Fibroblast of lung (primary cell): ENCODE data around the gene AGA. TPM values are rescaled to one million over a fixed set of nuclear protein-coding genes. Genes with fewer than 3 reads are reported as not detected.

Experiments
- DNase-seq, 2 donors: peaks; one replicate each; pipeline versions ENCODE4 v3.0.0 to v3.0.0-alpha.2; 2010; ENCODE audit warnings: low read depth in 2 of 2
- H2AFZ ChIP-seq: 2 replicates; pipeline ENCODE4 v1.5.1; 2012; ENCODE audit warnings: low read length, control low read depth, inconsistent platforms
- H3K27ac ChIP-seq: 2 replicates; pipeline ENCODE4 v1.5.1; 2011; ENCODE audit warnings: low read length, control low read depth; ENCODE audit not compliant: insufficient read depth
- H3K27me3 ChIP-seq: 2 replicates; pipeline ENCODE4 v1.5.1; 2011; ENCODE audit warnings: mild to moderate bottlenecking, low read length; ENCODE audit not compliant: control insufficient read depth, insufficient read depth
- H3K36me3 ChIP-seq: 2 replicates; pipeline ENCODE4 v1.5.1; 2011; ENCODE audit warnings: low read length; ENCODE audit not compliant: control insufficient read depth, insufficient read depth
- H3K4me1 ChIP-seq: 2 replicates; pipeline ENCODE4 v1.5.1; 2011; ENCODE audit warnings: low read length; ENCODE audit not compliant: control insufficient read depth, insufficient read depth; ENCODE audit errors: extremely low read depth
- H3K4me2 ChIP-seq: 2 replicates; pipeline ENCODE4 v1.5.1; 2011; ENCODE audit warnings: low read length, control low read depth; ENCODE audit not compliant: insufficient read depth; ENCODE audit errors: extremely low read depth
- H3K4me3 ChIP-seq, 4 experiments: fragments of 200-600 bp in 1 of 4; sonication (generic) in 1 of 4; replicated peaks in 1 of 4; 2 replicates each; pipeline ENCODE4 v1.5.1; 2011 to 2016; ENCODE audit warnings: low read length in 4 of 4, low read depth in 3 of 4, mild to moderate bottlenecking in 3 of 4, control low read depth in 2 of 4, inconsistent platforms in 1 of 4, mixed read lengths in 1 of 4; ENCODE audit not compliant: insufficient read depth in 1 of 4; ENCODE audit errors: control extremely low read depth in 1 of 4
- H3K79me2 ChIP-seq: 2 replicates; pipeline ENCODE4 v1.5.1; 2012; ENCODE audit warnings: mild to moderate bottlenecking, low read length, inconsistent platforms; ENCODE audit not compliant: control insufficient read depth, insufficient read depth
- H3K9ac ChIP-seq: 2 replicates; pipeline ENCODE4 v1.5.1; 2011; ENCODE audit warnings: mild to moderate bottlenecking, low read length, control low read depth; ENCODE audit not compliant: insufficient read depth
- H3K9me3 ChIP-seq: 2 replicates; pipeline ENCODE4 v1.5.1; 2012; ENCODE audit warnings: low read depth, low read length; ENCODE audit not compliant: control insufficient read depth, insufficient read depth
- H4K20me1 ChIP-seq: 2 replicates; pipeline ENCODE4 v1.5.1; 2011; ENCODE audit warnings: low read length; ENCODE audit not compliant: control insufficient read depth, insufficient read depth; ENCODE audit errors: extremely low read depth
- CTCF ChIP-seq, 2 donors: IDR thresholded peaks in 1 of 2; conservative IDR thresholded peaks in 1 of 2; 1 replicate in 1 of 2; 2 replicates in 1 of 2; pipeline ENCODE4 v1.5.1; 2011 to 2012; ENCODE audit warnings: low read length in 2 of 2, control low read depth in 1 of 2, inconsistent platforms in 1 of 2, low read depth in 1 of 2, mild to moderate bottlenecking in 1 of 2
- EZH2 ChIP-seq: IDR thresholded peaks from 2 replicates; pipeline ENCODE4 v1.5.1; 2012; ENCODE audit warnings: low read length, control low read depth, mild to moderate bottlenecking; ENCODE audit errors: missing control alignments
- polyA plus RNA-seq, 2 donors: library from polyadenylated mRNA; depleted of rRNA in 1 of 2; stranded (reverse) in 1 of 2; unstranded in 1 of 2; fragments of >200 nt; gene quantifications; 2 replicates each; pipeline ENCODE4 v1.2.1, GENCODE V29; 2011 to 2012; ENCODE audit warnings: missing spikeins in 1 of 2
- total RNA-seq: library from RNA; depleted of rRNA; stranded (reverse); fragments of >200 nt; gene quantifications from 2 replicates; pipeline ENCODE4 v1.2.1, GENCODE V29; 2014

Gene AGA
- total and polyA plus RNA-seq, 2 donors (not counting 1 experiment from before 2014, with no cell fraction given), result 39.5 to 61.8 TPM

GRCh38 chr4:177484613-177485021 lies 42.4 kb upstream of the AGA start:
- no peaks in the 10 kb centered on the region for H4K20me1 ChIP-seq
- no peaks in the 10 kb centered on the region for H3K79me2 ChIP-seq
- H3K9ac ChIP-seq, result no peak overlapping the region
- no peaks in the 10 kb centered on the region for H3K9me3 ChIP-seq
- DNase-seq, result peak; percentile 67 to 98
- no peaks in the 10 kb centered on the region for H3K36me3 ChIP-seq
- peaks cover 9% of the 10 kb centered on the region for H3K4me1 ChIP-seq
- H2AFZ ChIP-seq, result no peak overlapping the region
- no peak for TF ChIP-seq CTCF (conservative IDR thresholded peaks at IDR 0.05 in 1 of 2, IDR thresholded peaks at IDR 0.05 in 1 of 2; ENCODE audit: low read depth in 1 of 2, low read length in 2 of 2)
- TF ChIP-seq EZH2, result no peak
- H3K4me3 ChIP-seq, result no peak overlapping the region
- peak overlapping the region; percentile 60 for H3K27ac ChIP-seq
- peak overlapping the region; percentile 40 for H3K4me2 ChIP-seq
- H3K27me3 ChIP-seq, result no peaks in the 10 kb centered on the region

- no peaks in the 10 kb centered on the region for H3K79me2 ChIP-seq
- H3K36me3 ChIP-seq, result no peaks in the 10 kb centered on the region
- TF ChIP-seq CTCF (conservative IDR thresholded peaks at IDR 0.05 in 1 of 2, IDR thresholded peaks at IDR 0.05 in 1 of 2; ENCODE audit: low read depth in 1 of 2, low read length in 2 of 2), result no peak
- no peak for TF ChIP-seq EZH2
- no peaks in the 10 kb centered on the region for H3K27me3 ChIP-seq
- no peaks in the 10 kb centered on the region for H3K9me3 ChIP-seq
- H3K4me1 ChIP-seq, result peaks cover 9% of the 10 kb centered on the region
- no peaks in the 10 kb centered on the region for H4K20me1 ChIP-seq
- no peak for DNase-seq
- no peak overlapping the region for H3K9ac ChIP-seq
- H3K4me3 ChIP-seq, result no peak overlapping the region
- H3K4me2 ChIP-seq, result no peak overlapping the region
- no peak overlapping the region for H2AFZ ChIP-seq
- H3K27ac ChIP-seq, result peak overlapping the region; percentile 4
Measured at GRCh38 chr4:177483760-177484159, 41.5 kb upstream of the AGA start.

GRCh38 chr4:177483271-177483670 lies 41.0 kb upstream of the AGA start:
- Histone ChIP-seq H3K79me2 (no peaks in the 10 kb centered on the region), H3K9ac (no peak overlapping the region), H3K36me3 (no peaks in the 10 kb centered on the region), H2AFZ (no peak overlapping the region), H3K4me1 (peaks cover 9% of the 10 kb centered on the region), H3K4me3 (no peak overlapping the region), H3K9me3 (no peaks in the 10 kb centered on the region), H4K20me1 (no peaks in the 10 kb centered on the region), H3K27ac (no peak overlapping the region), H3K4me2 (no peak overlapping the region), H3K27me3 (no peaks in the 10 kb centered on the region)
- DNase-seq, result peak; percentile 14 to 18
- TF ChIP-seq CTCF (conservative IDR thresholded peaks at IDR 0.05 in 1 of 2, IDR thresholded peaks at IDR 0.05 in 1 of 2; ENCODE audit: low read depth in 1 of 2, low read length in 2 of 2) (no peak), EZH2 (no peak)
